GM18502 (cell line): ENCODE results near the gene YPEL2.
"Not testable (repeated sequence)": the region's sequence is repeated elsewhere in the genome, so short reads cannot be mapped to it uniquely, and the experiment has no call there.

Experiments used
- ATAC-seq: cut with Tn5 transposase; IDR thresholded peaks from one replicate; pipeline ENCODE4 v1.9.1; 2021; ENCODE audit warnings: mild to moderate bottlenecking; ENCODE audit not compliant: unreplicated experiment, poor library complexity

Gene YPEL2

DNA sequence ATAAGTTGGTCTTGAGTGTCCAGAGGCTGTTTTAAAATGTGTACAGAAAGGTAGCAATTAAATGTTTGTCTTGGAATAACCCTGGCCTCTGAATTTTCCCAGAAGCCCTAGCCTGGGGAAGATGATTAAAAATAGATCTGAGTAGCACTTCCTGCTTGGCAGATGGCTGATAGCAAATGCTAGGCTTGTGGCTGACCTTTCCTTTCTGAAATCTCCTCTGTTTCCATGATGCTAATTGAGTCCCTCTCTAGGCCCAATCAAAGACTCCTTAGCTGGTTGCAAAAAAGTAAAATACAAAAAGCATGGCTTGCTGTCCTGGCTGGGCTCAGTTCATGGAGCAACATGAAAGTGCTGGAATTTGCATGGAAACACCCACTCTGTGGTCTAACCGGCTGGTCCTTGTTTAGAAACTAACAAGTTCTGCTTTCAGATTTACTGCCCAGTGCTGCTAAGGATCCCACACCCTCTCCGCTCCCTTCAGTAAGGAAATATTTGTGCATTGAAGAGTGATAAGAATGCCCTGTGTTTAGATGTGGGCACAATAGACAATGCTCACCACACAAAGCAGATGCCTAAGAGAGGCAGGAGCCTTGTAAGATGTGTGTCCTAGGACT, 40.8 kb downstream of the YPEL2 start:
- ATAC-seq = peak; percentile 49

DNA sequence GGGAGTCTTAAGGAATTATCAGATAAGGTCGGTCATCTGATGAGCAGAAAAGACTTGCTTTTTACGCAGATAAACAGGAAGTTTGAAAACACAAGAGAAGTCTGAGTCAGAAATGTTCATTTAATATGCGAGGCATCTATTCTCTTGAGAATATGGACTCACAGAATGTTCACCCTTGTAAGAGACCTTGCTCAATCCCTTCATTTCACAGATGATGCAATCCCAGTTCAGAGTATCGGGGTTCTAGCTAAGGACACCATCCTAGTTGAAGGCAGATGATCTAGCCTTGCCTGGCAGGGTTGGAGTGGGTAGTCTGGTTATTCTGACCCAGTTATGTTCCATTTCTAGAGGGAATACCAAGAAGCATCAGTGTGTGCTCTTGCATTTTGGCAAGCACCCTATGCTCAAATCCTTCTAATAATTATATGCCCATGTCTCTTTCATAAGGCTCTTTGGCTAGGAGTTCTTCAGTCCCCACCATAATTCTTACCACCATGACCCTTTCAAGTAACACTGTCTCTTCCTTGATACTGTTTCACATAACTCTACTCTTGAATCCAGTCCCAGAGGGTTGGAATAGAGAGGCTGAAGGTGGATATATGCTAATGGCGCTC, 42.5 kb downstream of the YPEL2 start:
- no peak for ATAC-seq

DNA sequence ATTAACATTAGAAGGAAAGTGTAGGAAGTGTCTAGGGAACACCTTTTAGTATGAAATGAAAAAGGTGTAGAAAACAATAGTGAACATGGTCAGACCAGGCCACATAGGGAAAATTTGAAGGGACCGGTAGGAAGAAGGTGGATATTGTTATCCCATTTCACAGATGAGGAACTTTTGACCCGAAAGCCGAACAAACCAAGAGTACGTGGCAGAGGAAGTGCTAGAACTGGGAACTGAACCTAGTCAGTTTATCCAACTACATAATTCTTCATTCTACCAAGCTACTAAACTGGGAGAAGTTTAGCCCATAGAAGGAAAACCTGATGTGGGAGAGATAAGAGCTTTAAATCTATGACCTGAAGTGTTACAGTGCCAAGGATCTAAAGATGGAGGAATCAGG, 43.2 kb downstream of the YPEL2 start:
- ATAC-seq = no peak

DNA sequence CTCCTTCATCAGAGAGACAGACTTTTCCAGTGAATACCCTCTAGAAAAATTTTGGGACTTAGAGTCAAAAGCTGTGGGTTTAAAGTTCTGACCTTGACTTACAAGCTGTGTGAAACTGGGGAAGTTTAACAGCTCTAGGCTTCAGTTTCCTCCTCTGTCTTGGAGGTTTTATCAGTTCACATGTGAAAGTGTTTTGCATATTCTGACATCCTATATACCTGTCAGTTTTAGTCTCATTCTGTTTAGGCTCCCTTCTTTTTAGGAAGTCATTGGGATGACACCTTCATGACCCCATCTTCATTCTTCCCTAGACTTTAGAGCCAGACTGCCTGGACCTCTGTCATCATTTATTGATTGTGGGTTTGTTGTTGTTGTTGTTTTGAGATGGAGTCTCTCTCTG, 44.4 kb downstream of the YPEL2 start:
- ATAC-seq = peak; percentile 57

DNA sequence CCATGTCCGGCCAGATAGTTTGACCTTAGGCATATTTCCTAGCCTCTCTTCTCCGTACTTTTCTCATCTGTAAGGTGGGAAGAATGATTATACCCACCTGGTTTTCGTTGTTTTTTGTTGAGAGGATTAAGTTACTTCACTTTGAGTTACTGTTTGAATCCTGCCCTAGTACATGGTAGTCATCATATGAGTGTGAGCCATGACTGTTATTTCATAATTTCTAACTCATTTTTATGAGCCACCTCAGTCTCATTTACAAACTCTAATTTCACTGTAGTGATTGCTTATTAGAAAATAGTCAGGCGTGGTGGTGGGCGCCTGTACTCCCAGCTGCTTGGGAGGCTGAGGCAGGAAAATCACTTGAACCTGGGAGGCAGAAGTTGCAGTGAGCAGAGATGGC, 45.1 kb downstream of the YPEL2 start:
- ATAC-seq = no peak

DNA sequence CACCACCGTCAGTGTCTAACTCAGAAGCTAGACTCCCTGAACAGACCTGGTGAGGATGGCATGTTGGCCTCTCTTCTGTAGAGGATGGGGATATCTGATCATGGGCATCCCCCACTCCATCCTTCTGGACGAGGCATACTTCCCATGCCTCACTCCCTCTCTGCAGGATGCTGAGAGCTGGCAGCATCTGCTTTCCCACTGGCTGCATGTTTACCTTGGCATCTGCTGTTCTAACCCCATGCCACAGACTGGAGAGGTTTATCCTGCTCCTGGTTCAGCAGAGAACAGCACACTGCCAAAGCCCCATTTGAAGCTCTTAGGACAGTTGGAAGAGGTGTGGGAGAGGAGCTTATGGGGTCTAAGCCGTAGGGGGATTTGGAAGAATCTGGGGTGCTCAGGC, 46.0 kb downstream of the YPEL2 start:
- ATAC-seq = no peak

DNA sequence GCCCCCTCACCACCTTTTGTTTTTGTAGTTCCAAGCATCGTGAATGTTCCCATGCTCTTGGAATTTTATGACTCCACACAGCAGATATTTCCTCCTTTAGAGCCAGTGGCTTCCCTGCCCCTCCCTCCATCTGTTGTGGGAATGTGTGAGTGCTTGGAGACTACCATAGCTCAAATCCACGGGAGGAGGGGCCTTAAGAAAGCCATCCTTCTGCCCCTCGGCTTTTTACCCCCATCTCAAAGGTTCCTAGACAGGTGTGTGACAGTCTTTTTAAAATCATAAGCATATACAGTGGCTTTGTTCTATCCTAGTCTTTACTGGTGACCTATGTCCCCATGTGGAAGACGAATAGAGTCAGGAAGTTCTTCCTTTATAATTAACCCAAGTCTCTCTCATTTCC, 47.2 kb downstream of the YPEL2 start:
- ATAC-seq = no peak

DNA sequence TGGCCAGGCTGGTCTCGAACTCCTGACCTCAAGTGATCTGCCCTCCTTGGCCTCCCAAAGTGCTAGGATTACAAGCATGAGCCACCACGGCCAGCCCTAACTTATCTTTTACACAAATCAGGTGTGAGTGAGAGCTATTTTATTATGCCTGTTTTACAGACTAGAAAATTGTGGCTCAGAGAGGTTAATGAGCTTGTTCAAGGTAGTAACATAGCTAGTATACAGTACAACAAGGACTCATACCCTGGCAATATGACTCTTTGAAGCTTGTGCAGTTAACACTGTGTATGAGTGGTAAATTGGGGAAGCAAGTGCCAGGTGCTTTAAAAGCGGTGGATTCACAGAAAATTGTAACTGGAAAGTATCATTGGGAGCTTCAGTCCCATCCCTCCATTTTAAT, 49.0 kb downstream of the YPEL2 start:
- no peak for ATAC-seq

DNA sequence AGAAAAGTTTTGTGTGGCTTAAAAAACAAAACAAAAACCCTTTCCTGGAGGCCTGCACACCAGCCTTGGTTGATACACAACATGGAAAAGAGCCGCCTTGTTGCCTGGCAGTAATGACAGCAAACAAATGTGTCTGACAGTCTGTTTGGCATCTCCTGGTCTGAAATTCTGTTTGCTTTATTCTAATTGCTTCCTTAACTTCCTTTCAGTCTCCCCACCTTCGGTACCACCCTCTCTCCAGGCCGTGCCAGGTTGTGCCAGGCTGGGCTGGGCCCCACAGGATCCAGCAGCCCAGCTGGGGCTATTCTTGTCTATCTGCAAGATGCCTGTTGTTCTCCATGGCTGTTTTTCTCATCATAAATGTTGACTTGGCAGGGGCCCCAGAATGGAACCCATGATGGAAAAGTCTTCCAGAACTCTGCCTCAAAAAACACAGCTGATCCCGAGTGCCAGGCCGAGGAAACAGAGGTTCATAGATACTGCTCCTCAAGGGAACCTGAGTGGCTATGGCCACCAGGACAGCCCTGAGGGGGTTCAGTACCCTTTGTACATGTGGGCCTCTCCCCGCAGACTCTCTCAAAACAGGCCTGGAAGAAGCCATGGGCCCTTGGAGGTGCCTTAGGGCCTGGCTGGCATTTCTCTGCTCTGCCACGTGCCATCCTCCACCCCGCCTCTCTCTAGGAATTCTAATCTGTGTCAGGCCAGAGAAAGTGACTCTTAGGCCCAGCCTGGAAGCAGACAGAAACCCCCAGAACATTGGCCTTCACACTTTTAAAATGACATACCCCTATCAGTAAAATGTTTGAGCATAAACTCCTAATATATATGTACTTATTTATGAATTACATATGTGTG, 50.5 kb downstream of the YPEL2 start:
- ATAC-seq = no peak

DNA sequence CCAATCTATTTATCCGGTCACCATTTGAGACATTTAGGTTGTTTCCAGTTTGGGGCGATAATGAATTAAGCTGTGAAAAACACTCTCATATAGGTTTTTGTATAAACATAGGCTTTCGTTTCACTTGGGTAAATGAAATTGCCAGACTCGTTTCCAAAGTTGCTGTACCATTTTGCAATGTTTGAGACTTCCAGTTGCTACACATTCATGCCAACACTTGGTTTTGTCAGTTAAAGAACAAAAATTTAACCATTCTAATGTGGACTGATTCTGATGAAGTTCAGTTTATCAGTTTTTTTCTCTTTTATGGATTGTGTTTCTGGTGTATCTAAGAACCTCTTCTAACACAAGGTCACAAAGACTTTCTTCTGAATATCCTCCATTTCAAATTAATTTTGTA, 52.4 kb downstream of the YPEL2 start:
- no peak for ATAC-seq

DNA sequence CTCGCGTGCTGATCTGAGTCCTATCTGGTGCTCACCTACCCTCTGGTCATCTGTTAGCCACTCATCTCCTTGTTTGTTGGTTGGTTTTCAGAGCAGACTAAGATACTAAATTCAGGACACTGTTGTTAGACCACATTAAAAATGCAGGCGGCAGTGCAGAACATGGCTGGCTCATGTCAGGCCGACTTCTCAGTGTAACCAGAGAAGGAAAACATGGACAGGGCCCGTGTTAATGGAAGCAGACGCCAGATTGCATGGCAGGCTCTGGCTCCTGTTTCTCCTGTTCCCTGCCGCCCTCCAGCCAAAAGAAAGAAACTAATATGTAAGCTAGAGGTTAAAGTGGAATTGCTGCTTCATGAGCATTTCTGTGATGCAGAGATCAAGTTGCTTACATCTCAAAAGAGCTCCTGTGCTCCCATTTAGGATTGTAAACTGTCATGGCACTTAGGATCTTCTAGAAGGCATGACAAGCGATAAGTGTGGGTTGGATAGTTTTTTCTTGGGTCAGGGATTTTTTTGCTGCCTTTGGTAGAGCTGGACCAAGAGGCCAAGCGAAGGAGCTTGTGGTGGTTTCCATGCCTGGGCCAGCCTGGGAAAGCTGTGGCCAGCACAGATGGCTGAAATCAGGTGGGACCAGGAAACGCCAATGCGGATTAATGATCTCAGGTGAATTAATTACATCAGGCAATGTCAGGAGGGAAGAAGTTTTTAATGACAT, 56.1 kb downstream of the YPEL2 start:
- ATAC-seq = no peak

DNA sequence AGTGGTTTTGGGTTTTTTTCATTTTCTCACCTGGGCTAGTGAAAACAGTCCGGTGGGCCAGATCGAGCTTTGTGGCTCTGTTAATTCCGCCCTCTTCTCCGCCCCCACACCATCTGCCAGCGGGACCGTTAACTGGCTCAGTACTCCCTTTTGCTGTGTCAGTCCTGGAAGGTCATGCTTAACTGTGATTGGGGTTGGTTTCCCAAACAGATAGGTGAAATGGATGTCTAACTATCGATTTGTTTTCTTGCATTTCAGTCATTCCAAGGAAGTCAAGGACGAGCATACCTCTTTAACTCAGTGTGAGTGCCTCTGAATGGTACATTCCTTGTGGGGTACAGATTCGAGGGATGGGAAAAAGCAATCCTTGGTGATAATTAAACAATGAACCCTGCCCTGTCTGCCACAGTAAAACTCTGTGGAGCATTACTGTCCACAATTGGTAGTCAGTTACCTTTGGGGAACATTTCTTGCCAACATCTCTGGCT, 56.7 kb downstream of the YPEL2 start:
- ATAC-seq = no peak

DNA sequence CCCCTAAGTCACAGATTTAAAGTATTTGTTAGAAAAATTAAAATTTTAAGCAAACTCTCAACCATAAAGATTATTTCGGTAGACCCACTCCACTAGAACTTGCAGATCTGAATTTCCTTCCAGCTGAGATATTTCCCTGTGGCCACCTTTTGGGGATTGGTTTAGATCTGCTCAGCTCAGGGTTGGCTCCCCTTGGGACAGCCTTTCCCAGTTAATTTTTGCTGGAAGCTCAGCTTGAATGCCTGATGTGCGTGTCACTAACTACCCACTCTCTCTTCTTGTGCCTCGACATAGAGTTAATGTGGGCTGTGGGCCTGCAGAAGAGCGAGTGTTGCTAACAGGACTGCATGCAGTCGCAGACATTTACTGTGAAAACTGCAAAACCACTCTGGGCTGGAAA, 57.6 kb downstream of the YPEL2 start:
- ATAC-seq = no peak

DNA sequence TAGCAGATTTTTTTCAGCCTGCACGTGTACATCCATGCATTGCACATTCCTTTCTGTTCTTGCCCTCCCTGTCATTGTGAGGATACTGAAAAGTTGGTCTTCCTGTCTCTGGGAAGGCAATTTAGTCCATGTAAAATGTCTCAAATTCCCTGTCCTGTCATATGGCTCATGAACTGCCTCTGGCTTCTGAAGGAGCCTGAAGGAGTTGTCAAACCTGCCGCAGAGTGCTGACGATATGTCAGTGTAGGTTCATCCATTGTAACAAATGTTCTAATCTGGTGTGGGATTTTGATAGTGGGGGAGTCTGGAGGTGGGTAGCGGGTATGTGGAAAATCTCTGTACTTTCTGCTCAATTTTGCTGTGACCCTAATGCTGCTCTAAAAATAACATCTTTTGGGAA, 59.6 kb downstream of the YPEL2 start:
- no peak for ATAC-seq

DNA sequence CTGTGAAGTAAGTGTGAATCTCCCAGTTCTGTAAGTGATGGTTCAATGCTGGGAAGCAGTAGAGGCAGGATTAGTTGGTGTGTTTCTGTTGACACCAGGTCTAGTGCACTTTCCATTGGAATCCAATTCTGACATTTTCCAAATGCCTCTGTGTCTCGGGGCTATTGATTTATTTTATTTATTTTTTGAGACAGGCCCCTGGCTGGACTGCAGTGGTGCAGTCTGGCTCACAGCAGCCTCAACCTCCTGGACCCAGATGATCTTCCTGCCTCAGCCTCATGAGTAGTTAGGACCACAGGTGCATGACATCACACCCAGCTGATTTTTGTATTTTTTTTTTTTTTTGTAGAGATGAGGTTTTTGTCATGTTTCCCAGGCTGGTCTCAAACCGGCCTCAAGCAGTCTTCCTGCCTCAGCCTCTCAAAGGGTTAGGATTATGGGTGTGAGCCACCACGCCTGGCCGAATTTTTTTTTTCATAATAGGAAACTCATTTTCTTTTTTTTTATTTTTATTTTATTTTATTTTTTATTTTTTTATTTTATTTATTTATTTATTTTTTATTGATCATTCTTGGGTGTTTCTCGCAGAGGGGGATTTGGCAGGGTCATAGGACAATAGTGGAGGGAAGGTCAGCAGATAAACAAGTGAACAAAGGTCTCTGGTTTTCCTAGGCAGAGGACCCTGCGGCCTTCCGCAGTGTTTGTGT, 61.7 kb downstream of the YPEL2 start:
- no peak for ATAC-seq

DNA sequence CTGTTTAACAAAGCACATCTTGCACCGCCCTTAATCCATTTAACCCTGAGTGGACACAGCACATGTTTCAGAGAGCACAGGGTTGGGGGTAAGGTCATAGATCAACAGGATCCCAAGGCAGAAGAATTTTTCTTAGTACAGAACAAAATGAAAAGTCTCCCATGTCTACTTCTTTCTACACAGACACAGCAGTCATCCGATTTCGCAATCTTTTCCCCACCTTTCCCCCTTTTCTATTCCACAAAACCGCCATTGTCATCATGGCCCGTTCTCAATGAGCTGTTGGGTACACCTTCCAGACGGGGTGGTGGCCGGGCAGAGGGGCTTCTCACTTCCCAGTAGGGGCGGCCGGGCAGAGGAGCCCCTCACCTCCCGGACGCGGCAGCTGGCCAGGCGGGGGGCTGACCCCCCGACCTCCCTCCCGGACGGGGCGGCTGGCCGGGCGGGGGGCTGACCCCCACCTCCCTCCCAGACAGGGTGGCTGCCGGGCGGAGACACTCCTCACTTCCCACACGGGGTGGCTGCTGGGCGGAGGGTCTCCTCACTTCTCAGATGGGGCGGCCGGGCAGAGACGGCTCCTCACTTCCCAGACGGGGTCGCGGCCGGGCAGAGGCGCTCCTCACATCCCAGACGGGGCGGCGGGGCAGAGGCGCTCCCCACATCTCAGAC, 62.4 kb downstream of the YPEL2 start:
- ATAC-seq = not testable (repeated sequence)

DNA sequence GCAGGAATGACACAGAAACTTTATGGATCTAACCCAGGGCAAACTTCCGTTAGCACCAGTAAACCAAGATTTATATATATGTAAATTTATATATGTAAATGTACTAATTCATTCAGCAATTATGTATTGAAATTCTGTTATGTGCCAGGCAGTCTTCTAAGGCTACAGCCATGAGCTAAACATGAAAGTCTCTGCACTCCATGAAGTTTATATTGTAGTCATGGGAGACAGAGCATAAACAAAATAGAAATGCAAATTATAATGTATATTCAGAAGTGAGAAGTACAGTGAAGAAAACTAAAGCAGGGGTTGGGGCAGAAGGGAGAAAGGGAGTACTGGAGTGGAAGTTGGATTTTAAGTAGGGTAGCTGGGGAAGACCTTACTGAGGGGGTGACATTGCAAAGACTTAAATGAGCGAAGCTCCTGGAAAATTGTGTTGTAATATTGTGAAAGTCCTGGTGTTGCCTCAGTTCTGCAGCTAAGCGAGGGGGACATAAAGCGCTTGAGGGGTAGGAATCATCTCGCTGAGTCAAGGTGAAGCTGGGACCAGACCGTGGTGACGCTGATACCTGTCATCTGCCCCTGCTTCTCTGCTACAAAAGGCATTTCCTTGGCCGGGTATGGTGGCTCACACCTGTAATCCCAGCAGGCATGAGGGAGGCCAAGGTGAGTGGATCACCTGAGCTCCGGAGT, 64.8 kb downstream of the YPEL2 start:
- ATAC-seq = no peak

DNA sequence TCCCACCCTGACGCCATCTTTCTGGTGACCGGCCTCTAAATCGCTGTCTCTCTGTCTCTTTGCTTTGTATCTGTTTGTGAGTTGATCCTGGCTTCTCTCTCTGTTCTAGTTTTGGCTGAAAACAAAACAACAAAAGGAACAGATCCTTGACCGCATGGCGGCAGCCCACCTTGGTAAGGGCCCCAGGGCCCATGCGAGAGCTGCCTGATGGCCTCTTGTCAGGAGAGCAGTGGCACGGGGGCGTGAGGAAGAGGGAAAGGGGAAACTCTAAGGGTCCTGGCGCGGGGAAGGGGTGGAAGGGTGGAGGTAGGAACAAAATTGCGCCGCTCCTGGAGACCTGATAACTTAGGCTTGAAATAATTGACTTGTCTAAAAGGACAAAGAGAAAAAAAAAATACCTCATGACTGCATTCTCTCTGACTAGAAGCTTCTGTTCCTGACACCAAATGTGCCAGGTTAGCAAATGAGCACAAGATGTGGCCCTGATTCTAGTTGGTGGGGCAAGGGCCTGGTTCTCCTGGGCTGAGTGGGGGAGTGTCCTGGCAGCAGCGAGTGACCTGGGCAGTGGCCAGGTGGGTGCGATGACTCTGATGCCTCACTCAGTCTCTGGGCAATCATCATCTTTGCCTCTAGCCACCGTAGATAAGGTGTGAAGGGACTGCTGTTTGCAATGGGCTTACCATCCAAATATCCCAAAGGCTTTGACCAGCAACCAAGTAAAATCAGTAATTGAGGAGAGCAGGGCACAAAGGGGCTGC, 66.0 kb downstream of the YPEL2 start:
- ATAC-seq = no peak
